Measurements from ENCODE around the gene ZFYVE28.

DNA sequence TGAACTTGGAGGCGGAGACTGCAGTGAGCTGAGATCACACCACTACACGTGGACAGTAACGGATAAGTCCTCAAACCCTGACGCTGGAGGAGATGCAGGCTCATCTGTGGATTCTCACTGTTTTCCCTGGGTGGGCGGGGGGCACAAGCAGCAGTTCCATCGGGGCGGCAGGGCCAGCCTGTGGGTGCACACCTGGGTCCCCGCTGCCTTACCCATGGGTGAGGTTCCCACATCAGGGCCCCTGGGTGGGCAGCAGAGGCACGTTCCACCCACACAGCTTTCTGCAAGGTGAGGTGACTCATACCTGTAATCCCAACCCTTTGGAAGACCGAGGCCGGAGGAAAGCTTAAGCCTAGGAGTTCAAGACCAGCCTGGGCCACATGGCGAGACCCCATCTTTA, 100.0 kb downstream of the ZFYVE28 start:
- no peak for TF ChIP-seq POLR2AphosphoS5 (IDR thresholded peaks at IDR 0.05; ENCODE audit: low read depth, low read length)
- TF ChIP-seq POLR2A (IDR thresholded peaks at IDR 0.05; ENCODE audit: low read depth, low read length), result no peak
- TF ChIP-seq SPI1 (IDR thresholded peaks at IDR 0.05; ENCODE audit: low read depth, low read length), result no peak
- no peak for TF ChIP-seq TAF1 (IDR thresholded peaks at IDR 0.05; ENCODE audit: low read depth, low read length)
